HG03565 (cell line): ENCODE results near the gene ROMO1.
"Not testable (repeated sequence)": the region's sequence is repeated elsewhere in the genome, so short reads cannot be mapped to it uniquely, and the experiment has no call there.

Experiments used
- ATAC-seq: cut with Tn5 transposase; IDR thresholded peaks from one replicate; pipeline ENCODE4 v1.9.1; 2021; ENCODE audit warnings: mild to moderate bottlenecking, moderate library complexity; ENCODE audit not compliant: unreplicated experiment

The ROMO1 gene

DNA sequence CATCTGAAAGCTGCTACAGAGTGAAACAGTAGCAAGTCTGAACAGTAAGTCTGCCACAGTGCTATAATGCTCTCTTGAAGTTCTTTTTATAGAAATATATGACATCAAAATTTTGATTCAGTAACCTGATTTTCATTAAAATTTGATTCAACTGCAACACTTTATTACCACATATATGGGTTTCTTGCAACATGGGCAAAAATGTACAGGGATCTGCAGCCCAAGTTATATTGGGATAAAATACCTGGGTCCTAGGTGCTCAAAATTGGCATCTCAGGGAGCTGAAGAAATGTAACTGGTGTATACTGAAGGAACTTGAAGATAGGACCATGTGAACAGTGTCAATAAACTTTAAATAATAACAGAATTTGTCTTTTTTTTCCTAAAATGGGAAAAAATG is 10.8 kb downstream of the ROMO1 start:
- no peak for ATAC-seq

DNA sequence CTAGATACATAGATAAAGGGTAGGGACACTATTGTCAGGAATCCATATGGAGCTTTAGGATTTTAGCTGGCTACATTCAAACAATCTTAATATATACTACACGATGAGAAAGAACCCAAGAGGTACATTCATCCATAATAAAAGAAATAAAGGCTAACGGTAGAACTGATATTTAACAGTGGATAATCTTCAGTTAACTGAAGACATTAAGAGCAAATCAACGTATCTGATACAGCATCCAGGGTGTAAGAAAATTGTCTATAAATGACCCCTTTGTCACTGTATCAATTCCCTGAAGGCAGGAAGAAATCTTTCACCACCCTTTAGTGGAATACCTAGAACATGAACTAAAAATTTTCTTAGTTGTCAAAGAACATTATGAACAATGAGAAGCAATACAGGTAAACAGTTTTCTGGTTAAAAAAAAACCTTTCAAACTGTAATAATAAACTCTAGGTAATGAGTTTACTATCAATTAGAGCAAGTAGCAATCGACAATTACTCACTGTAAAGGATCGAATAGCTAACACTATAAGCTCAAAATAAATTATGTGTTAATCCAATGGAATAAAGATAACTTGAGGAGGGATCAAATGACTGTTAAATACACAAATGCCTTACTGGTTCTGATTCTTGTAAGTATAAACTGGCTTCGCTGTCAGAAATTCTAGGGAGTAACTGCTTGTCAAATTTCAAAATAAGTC is 11.8 kb downstream of the ROMO1 start:
- ATAC-seq, result no peak

DNA sequence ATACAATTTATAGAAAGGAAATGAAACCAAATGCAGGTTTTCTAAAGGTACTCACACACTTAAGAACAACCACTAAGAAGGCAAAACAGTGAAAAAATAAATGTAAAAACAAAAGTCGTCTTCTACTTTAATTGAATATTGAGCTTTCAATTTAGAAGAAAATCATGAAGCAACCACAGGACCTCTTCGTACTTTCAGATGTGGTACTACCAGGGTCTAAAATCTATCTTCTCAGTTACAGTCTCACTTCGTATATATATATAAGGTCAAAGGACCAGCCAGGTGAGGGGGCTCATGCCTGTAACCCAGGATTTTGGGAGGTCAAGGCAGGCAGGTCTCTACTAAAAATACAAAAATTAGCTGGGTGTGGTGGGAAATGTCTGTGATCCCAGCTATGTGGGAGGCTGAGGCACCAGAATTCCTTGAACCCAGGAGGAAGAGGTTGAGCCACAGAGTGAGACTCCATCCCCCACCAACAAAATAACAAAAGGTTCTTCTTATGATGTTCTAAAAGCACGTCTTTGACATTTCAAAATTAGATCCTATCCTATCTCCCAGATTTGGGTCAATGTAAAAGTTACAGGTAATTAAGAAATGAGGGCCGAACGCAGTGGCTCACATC is 12.5 kb downstream of the ROMO1 start:
- no peak for ATAC-seq

DNA sequence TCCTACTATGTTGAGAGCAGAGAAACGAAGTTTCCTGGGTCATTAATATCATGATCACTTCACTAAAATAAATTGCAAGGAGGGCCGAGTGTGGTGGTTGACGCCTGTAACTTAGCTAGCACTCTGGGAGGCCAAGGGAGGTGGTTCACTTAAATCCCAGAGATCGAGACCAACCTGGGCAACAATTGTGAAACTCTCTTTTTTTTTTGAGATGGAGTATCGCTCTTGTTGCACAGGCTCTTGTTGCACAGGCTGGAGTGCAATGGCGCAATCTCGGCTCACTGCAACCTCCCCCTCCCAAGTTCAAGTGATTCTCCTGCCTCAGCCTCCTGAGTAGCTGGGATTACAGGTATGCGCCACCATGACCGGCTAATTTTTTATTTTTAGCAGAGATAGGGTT is 13.9 kb downstream of the ROMO1 start:
- not testable (repeated sequence) for ATAC-seq

DNA sequence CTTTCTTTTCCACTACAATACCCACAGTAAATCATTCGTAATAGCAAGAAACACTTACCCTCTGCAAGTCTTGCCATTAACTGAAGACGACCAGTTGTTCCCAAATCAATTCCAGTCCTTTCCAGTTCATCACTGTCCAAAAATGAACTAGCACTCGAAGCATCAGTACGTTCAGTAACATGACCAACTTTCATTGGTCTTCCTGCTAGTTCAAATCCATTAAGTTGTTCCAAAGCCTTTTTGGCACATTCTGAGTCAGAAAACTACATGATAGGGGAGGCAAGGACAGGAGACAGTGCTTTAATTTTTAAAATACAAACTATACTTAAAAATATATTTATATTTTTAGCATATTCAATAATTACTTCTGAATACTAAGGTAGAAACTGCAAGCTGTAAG is 14.9 kb downstream of the ROMO1 start:
- ATAC-seq, result no peak

DNA sequence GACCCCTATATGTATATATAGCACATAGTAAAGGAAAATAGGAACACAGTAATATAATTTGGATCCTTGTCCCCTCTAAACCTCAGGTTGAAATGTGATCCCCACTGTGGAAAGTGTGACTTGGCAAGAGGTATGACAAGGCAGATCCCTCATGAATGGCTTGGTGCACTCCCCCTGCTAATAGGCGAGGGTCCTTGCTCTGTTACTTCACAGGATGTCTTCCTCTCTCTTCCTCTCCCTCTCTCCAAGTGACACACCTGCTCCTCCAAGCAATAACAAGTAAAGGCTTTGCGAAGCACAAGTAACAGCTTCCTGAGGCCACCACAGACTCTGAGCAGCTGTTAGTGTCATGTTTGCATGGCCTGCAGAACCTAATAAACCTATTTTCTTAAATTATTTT is 16.4 kb downstream of the ROMO1 start:
- no peak for ATAC-seq

DNA sequence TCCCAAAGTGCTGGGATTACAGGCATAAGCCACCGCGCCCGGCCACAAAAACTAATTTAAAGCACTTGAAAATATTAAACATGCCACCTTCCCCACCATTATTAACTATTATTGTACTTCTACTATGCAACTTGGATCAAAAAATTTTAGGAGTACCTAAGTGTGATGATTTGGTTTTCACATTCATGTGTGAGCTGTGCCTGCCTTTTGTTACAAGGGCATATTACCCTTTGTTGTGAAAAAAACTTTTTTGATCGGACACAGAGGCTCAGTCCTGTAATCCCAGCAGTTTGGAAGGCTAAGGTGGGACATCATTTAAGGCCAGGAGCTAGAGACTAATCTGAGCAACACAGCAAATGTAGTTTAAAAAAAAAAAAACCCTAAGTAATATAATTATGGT is 17.1 kb downstream of the ROMO1 start:
- no peak for ATAC-seq

DNA sequence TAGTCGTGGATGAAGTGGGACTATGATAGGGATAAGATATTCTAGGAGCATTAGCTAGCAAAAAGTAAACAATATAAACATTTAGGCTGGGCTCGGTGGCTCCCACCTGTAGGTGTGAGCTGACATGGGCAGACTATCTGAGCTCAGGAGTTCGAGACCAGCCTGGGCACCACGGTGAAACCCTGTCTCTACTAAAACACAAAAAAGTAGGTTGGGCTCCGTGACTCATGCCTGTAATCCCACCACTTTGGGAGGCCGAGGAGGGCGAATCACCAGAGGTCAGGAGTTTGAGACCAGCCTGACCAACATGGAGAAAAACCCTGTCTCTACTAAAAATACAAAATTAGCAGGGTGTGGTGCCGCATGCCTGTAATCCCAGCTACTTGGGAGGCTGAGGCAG is 19.1 kb downstream of the ROMO1 start:
- not testable (repeated sequence) for ATAC-seq

DNA sequence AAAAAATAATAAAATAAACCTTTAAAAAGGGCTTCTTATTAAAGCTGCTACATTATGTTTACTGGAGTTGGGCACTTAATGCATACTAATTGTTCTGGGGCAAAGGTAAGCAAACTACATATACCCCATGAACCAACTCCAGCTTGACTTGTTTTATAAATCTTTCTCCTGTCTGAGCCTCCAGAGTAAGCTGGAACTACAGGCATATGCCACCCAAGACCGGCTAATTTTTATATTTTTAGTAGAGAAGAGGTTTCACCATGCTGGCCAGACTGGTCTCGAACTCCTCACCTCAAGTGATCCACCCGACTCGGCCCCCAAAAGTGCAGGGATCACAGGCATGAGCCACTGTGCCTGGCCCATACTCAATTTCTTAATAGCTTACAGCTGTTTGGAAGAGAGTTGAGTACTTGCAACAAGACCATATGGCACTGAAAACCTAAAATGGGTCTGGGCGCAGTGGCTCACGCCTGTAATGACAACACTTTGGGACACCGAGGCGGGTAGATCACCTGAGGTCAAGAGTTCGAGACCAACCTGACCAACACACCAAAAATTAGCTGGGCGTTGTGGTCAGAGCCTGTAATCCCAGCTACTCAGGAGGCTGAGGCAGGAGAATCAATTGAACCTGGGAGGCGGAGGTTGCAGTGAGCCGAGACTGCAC is 19.9 kb downstream of the ROMO1 start:
- ATAC-seq, result no peak

DNA sequence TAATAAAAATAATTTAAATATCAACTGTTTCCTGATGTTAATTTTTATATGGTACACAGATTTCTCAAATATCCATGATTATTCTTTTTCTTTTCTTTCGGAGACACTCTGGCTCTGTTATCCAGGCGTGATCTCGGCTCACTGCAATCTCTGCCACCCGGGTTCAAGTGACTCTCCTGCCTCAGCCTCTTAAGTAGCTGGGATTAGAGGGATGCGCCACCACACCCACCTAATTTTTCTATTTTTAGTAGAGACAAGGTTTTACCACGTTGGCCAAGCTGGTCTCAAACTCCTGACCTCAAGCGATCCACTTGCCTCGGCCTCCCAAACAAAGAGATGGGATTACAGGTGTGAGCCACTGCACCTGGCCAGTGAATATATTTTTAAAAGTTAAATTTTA is 20.5 kb downstream of the ROMO1 start:
- ATAC-seq, result no peak

DNA sequence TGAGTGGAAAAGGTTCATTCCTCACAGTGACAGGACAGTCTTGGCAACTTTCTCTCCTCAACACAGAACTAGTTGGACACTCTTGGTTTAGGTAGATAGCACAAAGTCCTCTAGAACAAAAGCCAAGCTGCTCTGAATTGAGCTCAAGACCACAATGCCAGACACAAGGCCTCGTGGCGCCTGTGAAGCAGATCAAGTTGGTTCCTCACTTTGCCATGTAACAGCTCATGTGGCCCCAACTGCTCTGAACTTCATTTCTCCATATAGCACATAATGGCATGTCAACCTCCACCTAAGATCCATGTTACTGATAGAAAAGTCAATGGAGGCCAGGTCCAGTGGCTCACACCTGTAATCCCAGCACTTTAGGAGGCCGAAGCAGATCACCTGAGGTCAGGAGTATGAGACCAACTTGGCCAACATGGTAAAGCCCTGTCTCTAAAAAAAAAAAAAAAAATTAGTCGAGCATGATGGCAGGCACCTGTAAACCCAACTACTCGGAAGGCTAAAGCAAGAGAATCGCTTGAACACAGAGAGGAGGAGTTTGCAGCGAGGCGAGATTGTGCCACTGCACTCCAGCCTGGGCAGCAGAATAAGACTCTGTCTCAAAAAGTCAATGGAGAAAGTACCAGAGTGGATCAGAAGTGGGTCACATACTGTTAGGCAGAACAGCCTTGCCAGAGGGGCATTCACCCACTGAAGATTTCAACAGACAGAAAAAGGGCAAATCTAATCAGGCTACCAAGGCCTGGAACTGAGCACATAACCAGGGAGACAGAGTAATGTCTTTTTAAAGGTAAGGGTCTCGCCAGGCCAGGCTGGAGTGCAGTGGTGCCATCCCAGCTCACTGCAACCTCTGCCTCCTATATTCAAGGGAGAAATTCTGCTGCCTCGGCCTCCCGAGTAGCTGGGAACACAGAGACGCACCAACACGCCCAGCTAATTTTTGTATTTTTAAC is 21.2 kb downstream of the ROMO1 start:
- no peak for ATAC-seq

DNA sequence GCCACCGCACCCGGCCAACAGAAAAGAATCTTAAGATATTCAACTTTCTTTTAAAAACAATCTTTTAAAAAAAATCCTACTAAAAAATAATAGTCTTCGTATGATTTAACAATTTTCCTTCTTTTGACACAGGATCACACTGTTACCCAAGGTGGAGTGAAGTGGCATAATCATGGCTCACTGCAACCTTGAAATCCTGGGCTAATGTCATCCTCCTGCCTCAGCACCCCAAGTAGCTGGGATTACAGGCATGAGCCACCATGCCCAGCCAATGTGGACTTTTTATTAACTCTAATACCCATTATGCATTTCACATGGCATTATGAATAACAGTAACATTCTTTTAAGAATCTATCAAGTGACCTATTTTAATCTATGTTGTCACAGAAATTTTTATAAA is 22.0 kb downstream of the ROMO1 start:
- ATAC-seq, result no peak

DNA sequence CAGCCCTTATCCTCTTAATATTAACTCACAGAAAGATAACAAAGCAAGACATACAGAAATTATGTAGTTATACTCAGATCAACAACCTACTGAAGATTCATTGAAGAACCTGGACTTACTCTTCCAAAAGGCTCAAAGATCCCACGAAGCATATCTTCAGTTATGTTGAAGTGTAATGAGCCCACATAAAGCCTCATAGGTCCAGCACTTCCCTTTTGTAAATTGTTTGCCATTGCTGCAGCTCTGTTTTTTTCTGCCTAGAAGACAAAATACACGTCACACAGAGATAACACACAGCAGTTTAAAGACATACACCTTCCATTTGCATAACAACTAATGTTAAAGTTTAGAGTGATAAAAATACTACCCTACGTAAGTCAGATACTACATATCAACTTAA is 22.4 kb downstream of the ROMO1 start:
- no peak for ATAC-seq

DNA sequence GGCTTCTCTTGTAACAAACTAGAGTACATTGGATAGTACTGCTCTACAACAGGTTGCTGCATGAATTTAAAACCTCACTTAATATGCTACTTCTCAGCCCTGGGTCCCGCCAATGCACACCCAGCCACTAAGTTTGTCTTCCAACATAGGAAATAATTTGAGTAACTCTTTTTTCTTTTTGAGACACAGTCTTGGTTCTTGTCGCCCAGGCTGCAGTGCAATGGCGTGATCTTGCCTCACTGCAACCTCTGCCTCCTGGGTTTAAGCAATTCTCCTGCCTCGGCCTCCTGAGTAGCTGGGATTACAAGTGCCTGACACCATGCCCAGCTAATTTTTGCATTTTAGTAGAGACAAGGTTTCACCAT is 24.1 kb downstream of the ROMO1 start:
- not testable (repeated sequence) for ATAC-seq

DNA sequence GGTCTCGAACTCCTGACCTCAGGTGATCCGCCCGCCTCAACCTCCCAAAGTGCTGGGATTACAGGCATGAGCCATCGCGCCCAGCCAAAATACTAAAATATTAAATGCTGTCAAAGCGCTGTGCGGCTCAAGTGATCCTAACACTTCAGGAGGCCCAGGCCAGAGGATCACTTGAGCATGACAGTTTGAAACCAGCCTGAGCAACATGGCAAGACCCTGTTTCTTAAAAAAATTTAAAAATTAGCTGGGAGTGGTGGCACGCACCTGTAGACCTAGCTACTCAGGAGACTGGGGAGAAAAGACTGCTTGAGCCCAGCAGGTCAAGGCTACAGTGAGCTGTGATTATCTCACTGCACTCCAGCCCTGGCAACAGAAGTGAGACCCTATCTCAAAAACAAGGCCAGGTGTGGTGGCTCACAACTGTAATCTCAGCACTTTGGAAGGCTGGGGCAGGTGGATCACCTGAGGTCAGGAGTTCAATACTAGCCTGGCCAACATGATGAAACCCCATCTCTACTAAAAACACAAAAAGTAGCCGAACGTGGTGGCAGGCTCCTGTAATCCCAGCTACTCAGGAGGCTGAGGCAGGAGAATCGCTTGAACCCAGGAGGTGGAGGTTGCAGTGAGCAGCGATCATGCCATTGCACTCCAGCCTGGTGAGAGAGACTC is 24.6 kb downstream of the ROMO1 start:
- not testable (repeated sequence) for ATAC-seq

DNA sequence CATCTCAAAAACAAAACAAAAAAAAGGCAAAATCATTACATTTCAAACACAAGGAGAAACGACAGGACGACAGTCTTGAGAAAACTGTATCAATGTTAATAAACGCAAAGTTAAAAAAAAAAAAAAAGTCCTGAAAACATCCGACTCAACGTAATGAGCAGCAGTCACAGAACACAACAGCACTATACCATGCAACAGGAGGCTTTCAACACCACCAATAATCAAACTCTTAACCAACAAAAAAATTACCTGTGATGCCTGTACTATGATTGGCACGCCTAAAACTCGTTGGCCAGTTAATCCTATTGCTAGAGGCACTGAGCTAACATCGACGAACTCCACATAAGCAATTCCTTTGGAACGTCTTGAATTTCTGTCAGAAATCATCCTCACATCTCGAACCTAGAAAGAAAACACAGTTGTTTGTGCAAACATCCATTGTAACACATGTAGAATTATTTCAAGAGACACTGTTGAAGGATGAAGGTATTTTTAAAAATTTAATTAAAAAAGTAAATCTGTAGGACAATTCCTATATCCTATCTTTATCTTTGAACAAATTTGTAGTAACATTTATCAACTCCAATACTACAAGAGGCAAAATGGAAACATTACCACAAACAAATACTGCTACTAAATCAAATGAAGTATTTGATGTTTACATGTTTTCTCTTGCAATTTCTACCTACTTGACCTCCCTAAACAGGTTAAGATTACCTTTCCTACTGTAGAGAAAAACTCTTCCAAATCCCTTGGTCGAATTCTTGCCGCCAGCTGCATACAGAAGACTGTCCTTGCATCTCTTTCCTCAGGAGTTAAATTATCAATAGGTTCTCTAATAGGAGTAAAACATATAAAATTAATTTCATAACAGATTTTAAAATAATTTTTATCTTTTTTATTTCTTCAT is 25.4 kb downstream of the ROMO1 start:
- ATAC-seq, result no peak

DNA sequence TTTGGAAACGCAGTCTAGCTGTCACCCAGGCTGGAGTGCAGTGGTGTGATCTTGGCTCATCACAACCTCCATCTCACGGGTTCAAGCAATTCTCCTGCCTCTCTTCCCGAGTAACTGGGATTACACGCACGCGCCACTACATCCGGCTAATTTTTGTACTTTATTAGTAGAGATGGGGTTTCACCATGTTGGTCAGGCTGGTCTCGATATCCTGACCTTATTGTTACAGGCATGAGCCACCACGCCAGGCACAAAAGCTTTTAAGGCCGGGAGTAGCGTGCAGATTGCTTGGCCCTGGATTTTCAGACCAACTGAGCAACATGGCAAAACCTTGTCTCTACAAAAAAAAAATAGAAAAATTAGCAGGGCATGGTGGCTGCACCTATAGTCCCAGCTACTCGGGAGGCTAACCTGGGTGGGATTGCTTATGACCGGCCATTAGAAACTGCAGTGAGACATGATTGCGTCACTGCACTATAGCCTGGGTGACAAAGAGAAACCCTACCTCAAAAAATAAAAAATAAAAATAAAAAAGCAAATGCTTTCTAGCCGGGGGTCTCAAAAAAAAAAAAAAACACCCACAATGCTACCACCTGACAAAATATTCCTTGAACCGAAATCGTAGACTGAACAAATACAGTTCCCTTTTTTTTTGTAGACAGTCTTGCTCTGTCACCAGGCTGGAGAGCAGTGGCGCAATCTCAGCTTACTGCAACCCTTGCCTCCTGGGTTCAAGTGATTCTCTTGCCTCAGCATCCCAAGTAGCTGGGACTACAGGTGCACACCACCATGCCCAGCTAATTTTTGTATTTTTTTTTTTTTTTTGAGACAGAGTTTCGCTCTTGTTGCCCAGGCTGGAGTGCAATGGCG is 27.9 kb downstream of the ROMO1 start:
- no peak for ATAC-seq

DNA sequence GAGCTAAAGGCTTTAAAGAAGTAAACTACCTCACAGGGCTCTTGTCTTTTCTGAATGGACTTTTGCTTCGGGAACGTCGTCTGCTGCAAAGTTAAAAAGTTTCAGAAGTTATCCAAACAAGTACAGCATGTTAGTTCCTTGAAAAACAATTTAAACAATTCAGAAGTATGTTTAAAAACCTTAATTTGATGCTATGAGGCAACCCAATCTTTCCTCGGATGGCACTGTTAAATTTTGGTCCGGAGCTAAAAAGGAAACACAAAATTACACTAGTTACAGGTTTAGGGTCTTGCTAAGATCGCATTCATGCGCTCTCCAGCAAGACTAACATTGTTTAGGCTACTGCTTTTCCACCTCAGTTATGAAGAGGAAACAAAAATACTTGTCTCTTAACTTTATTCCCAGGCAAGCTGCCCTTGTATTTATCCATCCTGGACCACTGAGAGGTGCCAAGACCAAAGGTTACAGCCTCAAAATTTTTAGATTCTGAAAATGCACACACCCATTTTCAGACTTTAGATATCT is 30.1 kb downstream of the ROMO1 start:
- no peak for ATAC-seq
